HEK293 (cell line): Measurements from ENCODE around the gene PLK1.

Source experiments
- CTCF ChIP-seq: fragments of 450-650 bp; formaldehyde crosslinking; IDR thresholded peaks from 2 replicates; pipeline ENCODE4 v1.5.1; 2016; ENCODE audit warnings: missing biosample characterization, missing genetic modification characterization
- RBAK ChIP-seq: fragments of 450-650 bp; formaldehyde crosslinking; IDR thresholded peaks from 2 replicates; pipeline ENCODE4 v1.5.1; 2016; ENCODE audit warnings: missing biosample characterization, missing genetic modification characterization
- ZNF266 ChIP-seq: fragments of 450-650 bp; formaldehyde crosslinking; IDR thresholded peaks from 2 replicates; pipeline ENCODE4 v1.5.1; 2016; ENCODE audit warnings: missing biosample characterization, missing genetic modification characterization, low read depth
- ZNF658 ChIP-seq: fragments of 450-650 bp; formaldehyde crosslinking; IDR thresholded peaks from 2 replicates; pipeline ENCODE4; 2016; ENCODE audit warnings: missing biosample characterization, missing genetic modification characterization
- ZNF664 ChIP-seq: fragments of 450-650 bp; formaldehyde crosslinking; IDR thresholded peaks from 2 replicates; pipeline ENCODE4 v1.5.1; 2016; ENCODE audit warnings: missing biosample characterization, missing genetic modification characterization

GRCh38 chr16:23716484-23716883 lies 37.8 kb downstream of the PLK1 start:
- TF ChIP-seq ZNF658 (tag by site-specific recombination) (no peak), RBAK (no peak), CTCF (tag by site-specific recombination) (no peak), ZNF664 (tag by site-specific recombination) (no peak), ZNF266 (no peak)
